Activated CD4-positive, alpha-beta T cell treated with anti-CD3 and anti-CD28 coated beads, Interleukin-2, amount 10 ng/mL, durations not matched to agents 7 days and 5 days (primary cell): Measurements from ENCODE around the gene DUSP9. TPM values are rescaled to one million over a fixed set of nuclear protein-coding genes. Genes with fewer than 3 reads are reported as not detected.

ENCODE experiments used
- CTCF ChIA-PET: fragments of 350-600 bp; sonication (Branson Sonifier 250); formaldehyde crosslinking; loops from one replicate; lab custom pipeline; 2021; ENCODE audit warnings: antibody characterized with exemption; lab: Charles Lee
- POLR2A ChIA-PET: fragments of 350-600 bp; sonication (Branson Sonifier 250); formaldehyde crosslinking; loops from one replicate; lab custom pipeline; 2021; ENCODE audit warnings: antibody characterized with exemption; lab: Charles Lee
- DNase-seq: peaks from one replicate; pipeline ENCODE4 v3.0.0-alpha.2; 2020
- H3K27ac Mint-ChIP-seq: one replicate; pipeline ENCODE4 v1.8.0; 2021; ENCODE audit warnings: mild to moderate bottlenecking, moderate library complexity, mixed read lengths
- H3K27me3 Mint-ChIP-seq: one replicate; pipeline ENCODE4 v1.8.0; 2021; ENCODE audit warnings: mixed read lengths
- H3K36me3 Mint-ChIP-seq: one replicate; pipeline ENCODE4 v1.8.0; 2021; ENCODE audit warnings: low read depth, mixed read lengths
- H3K4me1 Mint-ChIP-seq: one replicate; pipeline ENCODE4 v1.8.0; 2021; ENCODE audit warnings: mixed read lengths
- H3K4me3 Mint-ChIP-seq: one replicate; pipeline ENCODE4 v1.8.0; 2021; ENCODE audit warnings: mild to moderate bottlenecking, moderate library complexity, mixed read lengths
- H3K9me3 Mint-ChIP-seq: one replicate; pipeline ENCODE4 v1.8.0; 2021; ENCODE audit warnings: mixed read lengths
- total RNA-seq, 2 experiments: library from RNA; stranded (reverse); gene quantifications; one replicate each; pipeline ENCODE4 v1.2.3, GENCODE V29; 2021

The DUSP9 gene
- total RNA-seq, 2 experiments from 2014 or later: not detected

GRCh38 chrX:153649915-153650782, 3.1 kb downstream of the DUSP9 start:
- ChIA-PET CTCF (interaction anchor here (0.8 to 1.2 kb wide), 4 partner anchors 15 to 96 kb away, joined by 3 to 4 read pairs (median 4); no protein-coding TSS in a partner anchor), POLR2A (no interaction called here)
- H3K4me1 Mint-ChIP-seq: no peaks in the 10 kb centered on the region
- H3K36me3 Mint-ChIP-seq: no peaks in the 10 kb centered on the region
- peaks cover 19% of the 10 kb centered on the region for H3K27me3 Mint-ChIP-seq
- no peaks in the 10 kb centered on the region for H3K9me3 Mint-ChIP-seq
- no peak overlapping the region for H3K27ac Mint-ChIP-seq
- H3K4me3 Mint-ChIP-seq: no peak overlapping the region
- DNase-seq: no peak

GRCh38 chrX:153650959-153651358, 4.0 kb downstream of the DUSP9 start:
- no peak for DNase-seq
- Mint-ChIP-seq H3K36me3 (no peaks in the 10 kb centered on the region), H3K4me3 (no peak overlapping the region), H3K9me3 (no peaks in the 10 kb centered on the region), H3K27me3 (peaks cover 13% of the 10 kb centered on the region), H3K4me1 (no peaks in the 10 kb centered on the region), H3K27ac (no peak overlapping the region)
- POLR2A ChIA-PET: no interaction called here
- CTCF ChIA-PET: interaction anchor here (1.1 to 1.5 kb wide), 2 partner anchors 10 to 97 kb away, joined by 3 read pairs; no protein-coding TSS in a partner anchor

- CTCF ChIA-PET: interaction anchor here (0.5 to 1.5 kb wide), 4 partner anchors 10 to 113 kb away, joined by 3 read pairs; no protein-coding TSS in a partner anchor
- no peaks in the 10 kb centered on the region for H3K4me1 Mint-ChIP-seq
These were observed 4.6 kb downstream of the DUSP9 start for GRCh38 chrX:153651540-153652079.

GRCh38 chrX:153653556-153653955, 6.6 kb downstream of the DUSP9 start:
- CTCF ChIA-PET: no interaction called here

More at GRCh38 chrX:153651540-153652079, 4.6 kb downstream of the DUSP9 start:
- no peak for DNase-seq
- H3K9me3 Mint-ChIP-seq: no peaks in the 10 kb centered on the region
- H3K27me3 Mint-ChIP-seq: peaks cover 9% of the 10 kb centered on the region
- no peaks in the 10 kb centered on the region for H3K36me3 Mint-ChIP-seq
- H3K27ac Mint-ChIP-seq: no peak overlapping the region
- no peak overlapping the region for H3K4me3 Mint-ChIP-seq
- POLR2A ChIA-PET: interaction anchor here (0.7 kb wide), 1 partner anchor 23 kb away, joined by 3 read pairs; no protein-coding TSS in a partner anchor

GRCh38 chrX:153657161-153657560, 10.2 kb downstream of the DUSP9 start:
- ChIA-PET CTCF (interaction anchor here (0.7 to 2.1 kb wide), 5 partner anchors 11 to 117 kb away, joined by 3 to 9 read pairs (median 3); no protein-coding TSS in a partner anchor), POLR2A (interaction anchor here (1.1 kb wide), 1 partner anchor 319 kb away, joined by 3 read pairs; no protein-coding TSS in a partner anchor)
- no peaks in the 10 kb centered on the region for H3K36me3 Mint-ChIP-seq
- peaks cover 2% of the 10 kb centered on the region for H3K4me1 Mint-ChIP-seq
- no peaks in the 10 kb centered on the region for H3K9me3 Mint-ChIP-seq
- H3K4me3 Mint-ChIP-seq: no peak overlapping the region
- H3K27ac Mint-ChIP-seq: no peak overlapping the region
- peaks cover 27% of the 10 kb centered on the region for H3K27me3 Mint-ChIP-seq
- no peak for DNase-seq

More at GRCh38 chrX:153653556-153653955, 6.6 kb downstream of the DUSP9 start:
- POLR2A ChIA-PET: no interaction called here
- Mint-ChIP-seq H3K4me1 (no peaks in the 10 kb centered on the region), H3K27ac (no peak overlapping the region), H3K9me3 (no peaks in the 10 kb centered on the region), H3K36me3 (no peaks in the 10 kb centered on the region), H3K27me3 (peaks cover 6% of the 10 kb centered on the region), H3K4me3 (no peak overlapping the region)
- DNase-seq: no peak

GRCh38 chrX:153659268-153659667, 12.3 kb downstream of the DUSP9 start:
- Mint-ChIP-seq H3K36me3 (no peaks in the 10 kb centered on the region), H3K4me3 (no peak overlapping the region), H3K9me3 (no peaks in the 10 kb centered on the region), H3K27ac (no peak overlapping the region), H3K27me3 (peaks cover 34% of the 10 kb centered on the region), H3K4me1 (peaks cover 2% of the 10 kb centered on the region)
- POLR2A ChIA-PET: no interaction called here
- CTCF ChIA-PET: no interaction called here
- DNase-seq: no peak

GRCh38 chrX:153662266-153662665, 15.3 kb downstream of the DUSP9 start:
- peak; percentile 43 for DNase-seq
- Mint-ChIP-seq H3K27ac (no peak overlapping the region), H3K27me3 (peaks cover 47% of the 10 kb centered on the region), H3K4me3 (no peak overlapping the region), H3K4me1 (peaks cover 2% of the 10 kb centered on the region), H3K9me3 (no peaks in the 10 kb centered on the region), H3K36me3 (no peaks in the 10 kb centered on the region)
- ChIA-PET CTCF (interaction anchor here (0.6 to 2.1 kb wide), 8 partner anchors 8 to 123 kb away, joined by 3 to 6 read pairs (median 3); partner anchors contain the start of gene DUSP9), POLR2A (no interaction called here)

GRCh38 chrX:153665726-153666306, 18.8 kb downstream of the DUSP9 start:
- CTCF ChIA-PET: interaction anchor here (0.7 to 2.7 kb wide), 5 partner anchors 9 to 724 kb away, joined by 3 to 12 read pairs (median 3); no protein-coding TSS in a partner anchor
- peaks cover 34% of the 10 kb centered on the region for H3K27me3 Mint-ChIP-seq
- no peak for DNase-seq
- no peak overlapping the region for H3K4me3 Mint-ChIP-seq
- no peaks in the 10 kb centered on the region for H3K9me3 Mint-ChIP-seq
- no peaks in the 10 kb centered on the region for H3K36me3 Mint-ChIP-seq
- H3K4me1 Mint-ChIP-seq: peaks cover 10% of the 10 kb centered on the region
- H3K27ac Mint-ChIP-seq: no peak overlapping the region
- POLR2A ChIA-PET: interaction anchor here (0.5 kb wide), 1 partner anchor 50 kb away, joined by 3 read pairs; no protein-coding TSS in a partner anchor

GRCh38 chrX:153667281-153667955, 20.4 kb downstream of the DUSP9 start:
- DNase-seq: no peak
- POLR2A ChIA-PET: interaction anchor here (0.6 kb wide), 1 partner anchor 12 kb away, joined by 3 read pairs; no protein-coding TSS in a partner anchor
- peaks cover 7% of the 10 kb centered on the region for H3K4me1 Mint-ChIP-seq
- H3K27ac Mint-ChIP-seq: no peak overlapping the region
- H3K36me3 Mint-ChIP-seq: no peaks in the 10 kb centered on the region
- peak overlapping the region; percentile 69 for H3K4me3 Mint-ChIP-seq
- no peaks in the 10 kb centered on the region for H3K9me3 Mint-ChIP-seq
- peaks cover 21% of the 10 kb centered on the region for H3K27me3 Mint-ChIP-seq
- CTCF ChIA-PET: interaction anchor here (0.8 to 2.9 kb wide), 16 partner anchors 9 to 726 kb away, joined by 3 to 13 read pairs (median 4); no protein-coding TSS in a partner anchor

GRCh38 chrX:153667956-153668396, 21.0 kb downstream of the DUSP9 start:
- Mint-ChIP-seq H3K4me3 (peak overlapping the region; percentile 69), H3K4me1 (peaks cover 7% of the 10 kb centered on the region), H3K27ac (peak overlapping the region; percentile 33), H3K27me3 (peaks cover 22% of the 10 kb centered on the region), H3K36me3 (no peaks in the 10 kb centered on the region), H3K9me3 (no peaks in the 10 kb centered on the region)
- ChIA-PET CTCF (interaction anchor here (0.6 to 2.9 kb wide), 16 partner anchors 11 to 726 kb away, joined by 3 to 13 read pairs (median 4); no protein-coding TSS in a partner anchor), POLR2A (interaction anchor here (0.6 kb wide), 1 partner anchor 12 kb away, joined by 3 read pairs; no protein-coding TSS in a partner anchor)
- DNase-seq: peak; percentile 76

GRCh38 chrX:153668423-153669173, 21.6 kb downstream of the DUSP9 start:
- POLR2A ChIA-PET: no interaction called here
- peaks cover 24% of the 10 kb centered on the region for H3K27me3 Mint-ChIP-seq

More at GRCh38 chrX:153668423-153669173, 21.6 kb downstream of the DUSP9 start:
- Mint-ChIP-seq H3K9me3 (no peaks in the 10 kb centered on the region), H3K4me3 (no peak overlapping the region), H3K4me1 (peaks cover 7% of the 10 kb centered on the region), H3K36me3 (no peaks in the 10 kb centered on the region), H3K27ac (no peak overlapping the region)
- CTCF ChIA-PET: interaction anchor here (0.6 to 2.9 kb wide), 19 partner anchors 12 to 727 kb away, joined by 3 to 13 read pairs (median 4); no protein-coding TSS in a partner anchor
- no peak for DNase-seq
